ENCODE measurements around the gene NCF4.

- TF ChIP-seq, protein P1, sequence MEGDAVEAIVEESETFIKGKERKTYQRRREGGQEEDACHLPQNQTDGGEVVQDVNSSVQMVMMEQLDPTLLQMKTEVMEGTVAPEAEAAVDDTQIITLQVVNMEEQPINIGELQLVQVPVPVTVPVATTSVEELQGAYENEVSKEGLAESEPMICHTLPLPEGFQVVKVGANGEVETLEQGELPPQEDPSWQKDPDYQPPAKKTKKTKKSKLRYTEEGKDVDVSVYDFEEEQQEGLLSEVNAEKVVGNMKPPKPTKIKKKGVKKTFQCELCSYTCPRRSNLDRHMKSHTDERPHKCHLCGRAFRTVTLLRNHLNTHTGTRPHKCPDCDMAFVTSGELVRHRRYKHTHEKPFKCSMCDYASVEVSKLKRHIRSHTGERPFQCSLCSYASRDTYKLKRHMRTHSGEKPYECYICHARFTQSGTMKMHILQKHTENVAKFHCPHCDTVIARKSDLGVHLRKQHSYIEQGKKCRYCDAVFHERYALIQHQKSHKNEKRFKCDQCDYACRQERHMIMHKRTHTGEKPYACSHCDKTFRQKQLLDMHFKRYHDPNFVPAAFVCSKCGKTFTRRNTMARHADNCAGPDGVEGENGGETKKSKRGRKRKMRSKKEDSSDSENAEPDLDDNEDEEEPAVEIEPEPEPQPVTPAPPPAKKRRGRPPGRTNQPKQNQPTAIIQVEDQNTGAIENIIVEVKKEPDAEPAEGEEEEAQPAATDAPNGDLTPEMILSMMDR (IDR thresholded peaks at IDR 0.05): no peak
- TF ChIP-seq POLR2A (IDR thresholded peaks at IDR 0.05; ENCODE audit: low read length) (no peak), FOSL2 (IDR thresholded peaks at IDR 0.05) (no peak), FOSL2 (CRISPR knock-in tag; IDR thresholded peaks at IDR 0.05) (no peak), RCOR1 (IDR thresholded peaks at IDR 0.05; ENCODE audit: low read depth, low read length) (no peak), POLR2AphosphoS2 (conservative IDR thresholded peaks at IDR 0.05; ENCODE audit: low read length) (no peak), KDM1A (IDR thresholded peaks at IDR 0.05; ENCODE audit: low read depth) (no peak)
- TF ChIP-seq, protein P2, sequence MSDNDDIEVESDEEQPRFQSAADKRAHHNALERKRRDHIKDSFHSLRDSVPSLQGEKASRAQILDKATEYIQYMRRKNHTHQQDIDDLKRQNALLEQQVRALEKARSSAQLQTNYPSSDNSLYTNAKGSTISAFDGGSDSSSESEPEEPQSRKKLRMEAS (IDR thresholded peaks at IDR 0.05): no peak
- TF ChIP-seq, protein P3, sequence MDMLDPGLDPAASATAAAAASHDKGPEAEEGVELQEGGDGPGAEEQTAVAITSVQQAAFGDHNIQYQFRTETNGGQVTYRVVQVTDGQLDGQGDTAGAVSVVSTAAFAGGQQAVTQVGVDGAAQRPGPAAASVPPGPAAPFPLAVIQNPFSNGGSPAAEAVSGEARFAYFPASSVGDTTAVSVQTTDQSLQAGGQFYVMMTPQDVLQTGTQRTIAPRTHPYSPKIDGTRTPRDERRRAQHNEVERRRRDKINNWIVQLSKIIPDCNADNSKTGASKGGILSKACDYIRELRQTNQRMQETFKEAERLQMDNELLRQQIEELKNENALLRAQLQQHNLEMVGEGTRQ (IDR thresholded peaks at IDR 0.05): no peak
These were observed 22.4 kb upstream of the NCF4 start for GRCh38 chr22:36838119-36839030.
